ENCODE data around the gene PDE2A. TPM values are rescaled to one million over a fixed set of nuclear protein-coding genes. Genes with fewer than 3 reads are reported as not detected.

Gene PDE2A
- polyA plus RNA-seq, 2 of the 4 experiments (the other 2 are of a cell fraction) = 0.62 to 1.5 TPM

DNA sequence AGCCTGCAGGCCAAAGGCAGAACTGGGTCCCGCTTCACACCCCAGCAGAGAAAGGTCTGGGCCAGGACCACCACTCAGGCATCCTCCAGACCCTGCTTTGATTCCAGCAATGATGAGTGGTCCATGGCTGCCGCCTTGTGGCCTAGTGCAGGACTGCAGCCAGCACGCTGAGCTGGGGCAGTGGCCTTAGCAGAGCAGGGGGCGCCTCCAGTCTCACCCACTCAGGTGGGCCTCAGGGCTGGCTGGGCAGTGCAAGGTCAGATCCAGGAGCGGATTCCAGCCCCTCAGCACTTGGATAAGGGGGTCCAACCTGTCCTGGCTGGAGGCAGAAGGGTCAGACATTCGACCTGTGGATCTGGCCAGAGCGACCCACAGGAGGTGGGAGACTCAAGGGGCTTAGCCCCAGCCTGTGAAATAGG, 9.6 kb upstream of the PDE2A start:
- CTCF ChIA-PET = interaction anchor here (0.6 to 12.5 kb wide), 58 partner anchors 8 to 1596 kb away, joined by 3 to 293 read pairs (median 5); partner anchors contain the start of gene PDE2A
- H3K4me3 ChIP-seq = no peak overlapping the region
- DNase-seq (ENCODE audit: low read depth in 1 of 2, low spot score in 1 of 2) (peak; percentile 42 to 85), FAIRE-seq (no peak), ATAC-seq (peak; percentile 57 to 85)
- peaks cover 9% of the 10 kb centered on the region; the same call in 2 of the 3 replicates for H3K4me1 ChIP-seq
- TF ChIP-seq SMC3 (IDR thresholded peaks at IDR 0.05) (peak; percentile 72), RAD21 (conservative IDR thresholded peaks at IDR 0.05 in 1 of 2, IDR thresholded peaks at IDR 0.05 in 1 of 2) (peak; percentile 82 to 87), FOSB (CRISPR knock-in tag; IDR thresholded peaks at IDR 0.05) (no peak)
- TF ChIP-seq, protein P1, sequence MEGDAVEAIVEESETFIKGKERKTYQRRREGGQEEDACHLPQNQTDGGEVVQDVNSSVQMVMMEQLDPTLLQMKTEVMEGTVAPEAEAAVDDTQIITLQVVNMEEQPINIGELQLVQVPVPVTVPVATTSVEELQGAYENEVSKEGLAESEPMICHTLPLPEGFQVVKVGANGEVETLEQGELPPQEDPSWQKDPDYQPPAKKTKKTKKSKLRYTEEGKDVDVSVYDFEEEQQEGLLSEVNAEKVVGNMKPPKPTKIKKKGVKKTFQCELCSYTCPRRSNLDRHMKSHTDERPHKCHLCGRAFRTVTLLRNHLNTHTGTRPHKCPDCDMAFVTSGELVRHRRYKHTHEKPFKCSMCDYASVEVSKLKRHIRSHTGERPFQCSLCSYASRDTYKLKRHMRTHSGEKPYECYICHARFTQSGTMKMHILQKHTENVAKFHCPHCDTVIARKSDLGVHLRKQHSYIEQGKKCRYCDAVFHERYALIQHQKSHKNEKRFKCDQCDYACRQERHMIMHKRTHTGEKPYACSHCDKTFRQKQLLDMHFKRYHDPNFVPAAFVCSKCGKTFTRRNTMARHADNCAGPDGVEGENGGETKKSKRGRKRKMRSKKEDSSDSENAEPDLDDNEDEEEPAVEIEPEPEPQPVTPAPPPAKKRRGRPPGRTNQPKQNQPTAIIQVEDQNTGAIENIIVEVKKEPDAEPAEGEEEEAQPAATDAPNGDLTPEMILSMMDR (IDR thresholded peaks at IDR 0.05) = peak; percentile 83
- TF ChIP-seq, protein P2, sequence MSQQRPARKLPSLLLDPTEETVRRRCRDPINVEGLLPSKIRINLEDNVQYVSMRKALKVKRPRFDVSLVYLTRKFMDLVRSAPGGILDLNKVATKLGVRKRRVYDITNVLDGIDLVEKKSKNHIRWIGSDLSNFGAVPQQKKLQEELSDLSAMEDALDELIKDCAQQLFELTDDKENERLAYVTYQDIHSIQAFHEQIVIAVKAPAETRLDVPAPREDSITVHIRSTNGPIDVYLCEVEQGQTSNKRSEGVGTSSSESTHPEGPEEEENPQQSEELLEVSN (IDR thresholded peaks at IDR 0.05; ENCODE audit: borderline replicate concordance, low read depth) = no peak
- 38% methylated on average over 7 of the region's 7 CpGs for WGBS (ENCODE audit: missing lambda C conversion rate)
- POLR2A ChIA-PET = no interaction called here
- H3K4me2 ChIP-seq = no peak overlapping the region
- H3K9me3 ChIP-seq = no peaks in the 10 kb centered on the region
- H3K27ac ChIP-seq = no peak overlapping the region

GRCh38 chr11:72682858-72683243, 8.6 kb upstream of the PDE2A start:
- POLR2A ChIA-PET = no interaction called here
- no peak for TF ChIP-seq HEYL (CRISPR knock-in tag; IDR thresholded peaks at IDR 0.05)
- no peak for TF ChIP-seq TFCP2L1 (CRISPR knock-in tag; IDR thresholded peaks at IDR 0.05)
- TF ChIP-seq FOSB (CRISPR knock-in tag; IDR thresholded peaks at IDR 0.05) = no peak
- TF ChIP-seq CEBPB (IDR thresholded peaks at IDR 0.05) = no peak
- TF ChIP-seq ESRRA (IDR thresholded peaks at IDR 0.05; ENCODE audit: borderline replicate concordance, low read length) = no peak
- no peak for TF ChIP-seq EHF (CRISPR knock-in tag; IDR thresholded peaks at IDR 0.05)
- TF ChIP-seq ZFP36 (IDR thresholded peaks at IDR 0.05; ENCODE audit: borderline replicate concordance, partially characterized antibody) = no peak
- TF ChIP-seq NFE2L2 (conservative IDR thresholded peaks at IDR 0.05; ENCODE audit: low read length) = no peak
- TF ChIP-seq, protein P3, sequence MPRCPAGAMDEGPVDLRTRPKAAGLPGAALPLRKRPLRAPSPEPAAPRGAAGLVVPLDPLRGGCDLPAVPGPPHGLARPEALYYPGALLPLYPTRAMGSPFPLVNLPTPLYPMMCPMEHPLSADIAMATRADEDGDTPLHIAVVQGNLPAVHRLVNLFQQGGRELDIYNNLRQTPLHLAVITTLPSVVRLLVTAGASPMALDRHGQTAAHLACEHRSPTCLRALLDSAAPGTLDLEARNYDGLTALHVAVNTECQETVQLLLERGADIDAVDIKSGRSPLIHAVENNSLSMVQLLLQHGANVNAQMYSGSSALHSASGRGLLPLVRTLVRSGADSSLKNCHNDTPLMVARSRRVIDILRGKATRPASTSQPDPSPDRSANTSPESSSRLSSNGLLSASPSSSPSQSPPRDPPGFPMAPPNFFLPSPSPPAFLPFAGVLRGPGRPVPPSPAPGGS (IDR thresholded peaks at IDR 0.05) = no peak
- TF ChIP-seq EP300 (IDR thresholded peaks at IDR 0.05) = no peak
- no peak for TF ChIP-seq SMC3 (IDR thresholded peaks at IDR 0.05)
- TF ChIP-seq HES2 (IDR thresholded peaks at IDR 0.05) = no peak
- no peak for TF ChIP-seq RFX5 (IDR thresholded peaks at IDR 0.05)
- no peak for TF ChIP-seq EHMT2 (IDR thresholded peaks at IDR 0.05; ENCODE audit: low read depth)
- TF ChIP-seq FOXS1 (CRISPR knock-in tag; IDR thresholded peaks at IDR 0.05) = no peak
- no peak for TF ChIP-seq RNF2 (IDR thresholded peaks at IDR 0.05; ENCODE audit: borderline replicate concordance, low read depth)

More at GRCh38 chr11:72682858-72683243, 8.6 kb upstream of the PDE2A start:
- no peak overlapping the region for H3K4me2 ChIP-seq
- WGBS (ENCODE audit: missing lambda C conversion rate) = 82% methylated on average over 3 of the region's 4 CpGs
- no peak for ATAC-seq
- DNase-seq (ENCODE audit: low read depth in 1 of 2, low spot score in 1 of 2) = no peak
- FAIRE-seq = no peak
- H3K4me3 ChIP-seq = no peak overlapping the region
- peaks cover 9% of the 10 kb centered on the region; the same call in 2 of the 3 replicates for H3K4me1 ChIP-seq
- no peaks in the 10 kb centered on the region for H3K9me3 ChIP-seq
- H3K27ac ChIP-seq = no peak overlapping the region
- CTCF ChIA-PET = interaction anchor here (0.6 to 12.5 kb wide), 32 partner anchors 9 to 495 kb away, joined by 3 to 293 read pairs (median 9); partner anchors contain the start of gene PDE2A

All from A549 (cell line).